H1 (cell line): ENCODE data around the gene ZNF697. TPM values are rescaled to one million over a fixed set of nuclear protein-coding genes. Genes with fewer than 3 reads are reported as not detected.
A peak's percentile ranks its signal among the peaks of the same experiment; 100 is the strongest.

Experiments
- CTCF ChIA-PET: fragments of 300-600 bp; sonication (Branson Sonifier 250); formaldehyde crosslinking; loops from one replicate; lab custom pipeline; 2021; ENCODE audit not compliant: partially characterized antibody; lab: Charles Lee
- POLR2A ChIA-PET: fragments of 300-600 bp; sonication (Branson Sonifier 250); formaldehyde crosslinking; loops from one replicate; lab custom pipeline; 2021; ENCODE audit warnings: inconsistent platforms; ENCODE audit not compliant: partially characterized antibody; lab: Charles Lee
- DNase-seq, 2 experiments: peaks; one replicate each; pipeline versions ENCODE4 v3.0.0 to v3.0.0-alpha.2; 2010 to 2022; ENCODE audit warnings: low spot score in 2 of 2, low read depth in 1 of 2, mixed read lengths in 1 of 2
- FAIRE-seq: peaks from 2 replicates; lab custom pipeline; 2011; peaks lifted over from hg19 to GRCh38; lab: Jason Lieb, UNC
- H2AFZ ChIP-seq: 2 replicates; pipeline ENCODE4 v1.8.1; 2012; ENCODE audit warnings: low read length, inconsistent platforms
- H2AK5ac ChIP-seq: 2 replicates; pipeline ENCODE4 v1.6.1; 2013; ENCODE audit warnings: low read depth, low read length
- H2BK120ac ChIP-seq: replicated peaks from 2 replicates; pipeline ENCODE3; 2013; ENCODE audit warnings: low read depth, low read length, inconsistent platforms
- H2BK12ac ChIP-seq: 2 replicates; pipeline ENCODE4 v1.6.1; 2013; ENCODE audit warnings: low read depth, low read length
- H2BK15ac ChIP-seq: 2 replicates; pipeline ENCODE4 v1.6.1; 2013; ENCODE audit warnings: low read length
- H2BK20ac ChIP-seq: 2 replicates; pipeline ENCODE4 v1.6.1; 2013; ENCODE audit warnings: low read length
- H2BK5ac ChIP-seq: 2 replicates; pipeline ENCODE4 v1.6.1; 2013; ENCODE audit warnings: low read depth, low read length
- H3K14ac ChIP-seq: 2 replicates; pipeline ENCODE4 v1.6.1; 2013; ENCODE audit warnings: inconsistent platforms; ENCODE audit not compliant: insufficient read length
- H3K18ac ChIP-seq: 2 replicates; pipeline ENCODE4 v1.6.1; 2013; ENCODE audit warnings: low read length; ENCODE audit errors: extremely low read depth
- H3K23ac ChIP-seq: 2 replicates; pipeline ENCODE4 v1.6.1; 2013; ENCODE audit warnings: inconsistent platforms; ENCODE audit not compliant: insufficient read length
- H3K23me2 ChIP-seq: 2 replicates; pipeline ENCODE4 v1.6.1; 2013; ENCODE audit warnings: low read depth, low read length
- H3K27ac ChIP-seq: 2 replicates; pipeline ENCODE4 v1.6.1; 2011; ENCODE audit warnings: low read depth, low read length, inconsistent platforms
- H3K27me3 ChIP-seq, 4 experiments: replicated peaks in 1 of 4; 1 replicate in 1 of 4; 2 replicates in 3 of 4; pipeline versions ENCODE4 v1.6.1 to v1.8.1; 2011 to 2013; ENCODE audit warnings: low read length in 3 of 4, mild to moderate bottlenecking in 3 of 4, inconsistent platforms in 2 of 4, mixed read lengths in 2 of 4, moderate library complexity in 1 of 4; ENCODE audit not compliant: control insufficient read depth in 3 of 4, insufficient read depth in 3 of 4; ENCODE audit errors: extremely low read depth in 1 of 4
- H3K36me3 ChIP-seq, 4 experiments: 2 replicates each; pipeline versions ENCODE4 v1.6.1 to v1.8.1; 2011 to 2013; ENCODE audit warnings: mild to moderate bottlenecking in 4 of 4, low read length in 3 of 4, moderate library complexity in 2 of 4, control low read depth in 1 of 4, inconsistent platforms in 1 of 4; ENCODE audit not compliant: insufficient read depth in 4 of 4, control insufficient read depth in 2 of 4
- H3K4ac ChIP-seq: replicated peaks from 2 replicates; pipeline ENCODE3; 2013; ENCODE audit warnings: low read length, low read depth, mixed read lengths, inconsistent platforms; ENCODE audit not compliant: insufficient read length
- H3K4me1 ChIP-seq, 4 experiments: replicated peaks in 1 of 4; 1 replicate in 1 of 4; 2 replicates in 3 of 4; pipeline versions ENCODE4 v1.6.1 to v1.8.1; 2011 to 2013; ENCODE audit warnings: low read length in 3 of 4, inconsistent platforms in 2 of 4, mixed read lengths in 1 of 4; ENCODE audit not compliant: insufficient read depth in 4 of 4, control insufficient read depth in 3 of 4
- H3K4me2 ChIP-seq, 2 experiments: 2 replicates each; pipeline versions ENCODE4 v1.6.1 to v1.8.1; 2011 to 2013; ENCODE audit warnings: low read depth in 2 of 2, low read length in 2 of 2, control low read depth in 1 of 2, inconsistent platforms in 1 of 2, mild to moderate bottlenecking in 1 of 2; ENCODE audit not compliant: insufficient read depth in 1 of 2
- H3K4me3 ChIP-seq, 4 experiments: fragments of 200-600, 300-600 bp in 1 of 4; sonication (generic), shearing (Covaris generic), sonication (Bioruptor Twin) in 1 of 4; 2 replicates each; pipeline versions ENCODE4 v1.5.1 to v1.8.1; 2011 to 2016; ENCODE audit warnings: low read length in 4 of 4, low read depth in 3 of 4, control low read depth in 2 of 4, inconsistent platforms in 2 of 4, mild to moderate bottlenecking in 2 of 4, mixed read lengths in 1 of 4, moderate library complexity in 1 of 4; ENCODE audit not compliant: insufficient read depth in 2 of 4; ENCODE audit errors: extremely low read depth in 1 of 4
- H3K56ac ChIP-seq: replicated peaks from 2 replicates; pipeline ENCODE3; 2013; ENCODE audit warnings: low read depth, mild to moderate bottlenecking, mixed read lengths, low read length, inconsistent platforms; ENCODE audit not compliant: insufficient read length
- H3K79me1 ChIP-seq: 2 replicates; pipeline ENCODE4 v1.6.1; 2013; ENCODE audit warnings: low read depth, low read length, control low read depth
- H3K79me2 ChIP-seq, 2 experiments: 2 replicates each; pipeline versions ENCODE4 v1.6.1 to v1.8.1; 2012 to 2013; ENCODE audit warnings: low read length in 2 of 2, mild to moderate bottlenecking in 2 of 2, inconsistent platforms in 1 of 2; ENCODE audit not compliant: insufficient read depth in 2 of 2, control insufficient read depth in 1 of 2
- H3K9ac ChIP-seq, 4 experiments: replicated peaks in 1 of 4; 1 replicate in 1 of 4; 2 replicates in 3 of 4; pipeline versions ENCODE4 v1.6.1 to v1.8.1; 2011 to 2013; ENCODE audit warnings: low read depth in 3 of 4, low read length in 3 of 4, control low read depth in 2 of 4, mild to moderate bottlenecking in 2 of 4, moderate library complexity in 2 of 4, inconsistent platforms in 1 of 4; ENCODE audit errors: extremely low read depth in 1 of 4
- H3K9me3 ChIP-seq, 2 experiments: 2 replicates each; pipeline versions ENCODE4 v1.6.1 to v1.8.1; 2012 to 2013; ENCODE audit warnings: mild to moderate bottlenecking in 2 of 2, moderate library complexity in 2 of 2, control low read depth in 1 of 2, inconsistent platforms in 1 of 2, low read depth in 1 of 2, low read length in 1 of 2, mixed read lengths in 1 of 2; ENCODE audit not compliant: insufficient read depth in 2 of 2
- H4K20me1 ChIP-seq, 2 experiments: replicated peaks in 1 of 2; 2 replicates each; pipeline versions ENCODE3 to v1.8.1; 2011 to 2013; ENCODE audit warnings: inconsistent platforms in 2 of 2, low read length in 2 of 2, mild to moderate bottlenecking in 1 of 2; ENCODE audit not compliant: insufficient read depth in 2 of 2, control insufficient read depth in 1 of 2
- H4K5ac ChIP-seq: 2 replicates; pipeline ENCODE4 v1.6.1; 2013; ENCODE audit warnings: low read length, low read depth, mixed read lengths, inconsistent platforms; ENCODE audit not compliant: insufficient read length
- H4K8ac ChIP-seq: 2 replicates; pipeline ENCODE4 v1.8.0; 2013; ENCODE audit warnings: mild to moderate bottlenecking, moderate library complexity, low read length, inconsistent platforms; ENCODE audit not compliant: insufficient read depth; ENCODE audit errors: extremely low read depth
- H4K91ac ChIP-seq: replicated peaks from 2 replicates; pipeline ENCODE3; 2013; ENCODE audit warnings: low read length, mixed read lengths, inconsistent platforms; ENCODE audit not compliant: insufficient read length
- ASH2L ChIP-seq: fragments of 200-600, 300-600 bp; sonication (generic); IDR thresholded peaks from one replicate; pipeline ENCODE4 v1.7.1; 2017; ENCODE audit warnings: low read length
- BCL11A ChIP-seq, 2 experiments: IDR thresholded peaks; one replicate each; pipeline ENCODE4 v1.6.1; 2011; ENCODE audit warnings: low read depth in 2 of 2, low read length in 2 of 2, mild to moderate bottlenecking in 2 of 2
- CBX5 ChIP-seq: fragments of 300-800, 300-1000 bp; sonication (generic); IDR thresholded peaks from 2 replicates; pipeline ENCODE4 v1.7.1; 2016; ENCODE audit warnings: antibody characterized with exemption, low read length, low read depth
- EGR1 ChIP-seq: IDR thresholded peaks from 2 replicates; pipeline ENCODE4 v1.6.1; 2011; ENCODE audit warnings: low read depth, low read length, borderline replicate concordance
- EZH2 ChIP-seq: fragments of 200-600 bp; sonication (generic); IDR thresholded peaks from 2 replicates; pipeline ENCODE4 v1.7.1; 2012; ENCODE audit warnings: low read depth, mild to moderate bottlenecking, moderate library complexity, low read length, inconsistent platforms; ENCODE audit not compliant: severe bottlenecking
- MAX ChIP-seq: IDR thresholded peaks from 2 replicates; pipeline ENCODE4 v1.6.1; 2012; ENCODE audit warnings: inconsistent platforms
- SP4 ChIP-seq: IDR thresholded peaks from 2 replicates; pipeline ENCODE4 v1.6.1; 2012; ENCODE audit warnings: low read length, inconsistent platforms
- SRF ChIP-seq: IDR thresholded peaks from 2 replicates; pipeline ENCODE4 v1.6.1; 2011; ENCODE audit warnings: mild to moderate bottlenecking, low read depth, low read length, moderate library complexity
- WGBS, 2 experiments: shearing (Covaris generic) in 1 of 2; methylation state at CpG; one replicate each; pipeline versions ENCODE4 v1.1.6 to v1.1.7; 2013 to 2015; ENCODE audit warnings: low lambda C conversion rate in 2 of 2, mixed read lengths in 2 of 2, inconsistent platforms in 1 of 2, low coverage in 1 of 2, missing lambda C conversion rate in 1 of 2; ENCODE audit not compliant: insufficient replicate concordance in 2 of 2, insufficient coverage in 1 of 2, insufficient read length in 1 of 2; ENCODE audit errors: extremely low coverage in 1 of 2, missing lambda C conversion rate in 1 of 2; 5-methylcytosine and 5-hydroxymethylcytosine counted together
- polyA plus RNA-seq, 7 experiments: library from polyadenylated mRNA; depleted of rRNA in 3 of 7; stranded (reverse) in 5 of 7; unstranded in 2 of 7; fragments of >200 nt in 5 of 7; fragments of 200-250 nt in 2 of 7; gene quantifications; 1 replicate in 5 of 7; 2 replicates in 1 of 7; 4 replicates in 1 of 7; pipeline versions ENCODE4 v1.2.1 to v1.2.3, GENCODE V29; 2011 to 2013; ENCODE audit warnings: missing spikeins in 2 of 7, mixed read lengths in 2 of 7
- total RNA-seq: library from RNA; stranded (reverse); fragmentation: NEBNext Ultra II Directional; extraction: Animal tissue kit (Norgen Biotek cat#: 25700); gene quantifications from 2 replicates; pipeline ENCODE4 v1.2.1, GENCODE V29; 2021

Gene ZNF697
- total and polyA plus RNA-seq, 2 of the 8 experiments (the other 6 are each of a cell fraction or from before 2014, with no cell fraction given): 5.6 to 18.3 TPM

DNA sequence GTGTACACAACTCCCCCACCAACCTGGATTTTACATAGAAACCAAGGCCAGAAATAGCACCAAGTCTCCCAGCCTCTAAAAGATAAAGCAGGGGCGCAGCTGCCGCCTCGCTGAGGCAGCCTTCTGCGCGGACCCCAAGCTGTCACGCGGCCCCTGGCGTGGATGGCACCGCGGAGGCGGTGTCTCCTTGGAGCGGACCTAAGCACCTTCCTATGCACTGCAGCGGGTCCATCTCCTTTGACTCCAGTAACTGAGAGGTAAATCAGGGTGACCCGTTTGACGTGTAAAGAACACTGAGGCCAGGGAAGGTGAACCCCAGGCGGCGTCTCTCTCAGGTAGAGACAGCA lies 17.0 kb downstream of the ZNF697 start:
- CTCF ChIA-PET: interaction anchor here (1.5 to 29.8 kb wide), 4 partner anchors 19 to 112 kb away, joined by 3 to 786 read pairs (median 7); partner anchors contain the start of gene ZNF697
- Histone ChIP-seq H4K8ac (peak overlapping the region; percentile 31; the same call in 1 of the 2 replicates), H3K14ac (no peak overlapping the region), H2AFZ (no peak overlapping the region), H3K9me3 (no peaks in the 10 kb centered on the region), H2BK5ac (no peak overlapping the region), H3K9ac (no peak overlapping the region), H2BK20ac (no peak overlapping the region), H3K4me3 (peak overlapping the region in 1 of 4 experiments; percentile 34; a peak in 2 of 8 replicates), H4K20me1 (peaks cover 2 to 8% of the 10 kb centered on the region in 2 experiments), H3K79me1 (peaks cover 11% of the 10 kb centered on the region), H3K56ac (no peak overlapping the region), H4K91ac (no peak overlapping the region), H3K4ac (no peak overlapping the region), H3K18ac (no peak overlapping the region), H3K36me3 (no peaks in the 10 kb centered on the region; a peak in 2 of 8 replicates), H2AK5ac (no peak overlapping the region), H3K79me2 (peaks cover 0 to 31% of the 10 kb centered on the region in 2 experiments; a peak in 3 of 4 replicates), H2BK120ac (no peak overlapping the region), H3K23me2 (no peaks in the 10 kb centered on the region), H3K27ac (no peak overlapping the region), H3K27me3 (no peaks in the 10 kb centered on the region), H3K4me1 (peaks cover 0 to 6% (median 3%) of the 10 kb centered on the region in 4 experiments; a peak in 4 of 7 replicates), H3K23ac (no peak overlapping the region), H4K5ac (no peak overlapping the region), H2BK12ac (no peak overlapping the region), H2BK15ac (no peak overlapping the region), H3K4me2 (peak overlapping the region; percentile 37 to 47; a peak in 2 of 4 replicates)
- POLR2A ChIA-PET: interaction anchor here (0.6 to 6.2 kb wide), 6 partner anchors 8 to 85 kb away, joined by 3 to 49 read pairs (median 4); partner anchors contain the start of genes PHGDH and ZNF697
- FAIRE-seq (no peak), DNase-seq (no peak)
- TF ChIP-seq EGR1: no peak
- TF ChIP-seq SRF: no peak
- TF ChIP-seq ASH2L: no peak
- no peak for TF ChIP-seq BCL11A (IDR thresholded peaks at IDR 0.05; ENCODE audit: low read depth in 2 of 2, low read length in 2 of 2)
- TF ChIP-seq SP4: no peak
- no peak for TF ChIP-seq MAX
- TF ChIP-seq EZH2: no peak
- no peak for TF ChIP-seq CBX5
- WGBS, 2 experiments: 87% methylated on average over 17 of the region's 17 CpGs; no CpG with 5 or more reads in 1 of the 2 experiments
